CD4-positive, alpha-beta T cell treated with Interleukin-1 beta for 1 hour (primary cell): ENCODE results near the gene MYLK.

Source experiments
- DNase-seq, 2 donors: peaks; one replicate each; pipeline ENCODE4 v3.0.0-alpha.2; 2020 to 2022

Gene MYLK

GRCh38 chr3:123871946-123872345 is 12.2 kb downstream of the MYLK start:
- no peak for DNase-seq

GRCh38 chr3:123870033-123870432 is 14.1 kb downstream of the MYLK start:
- DNase-seq: no peak

- DNase-seq: no peak
Observed at GRCh38 chr3:123869165-123869564, 15.0 kb downstream of the MYLK start.

GRCh38 chr3:123864706-123865105 is 19.4 kb downstream of the MYLK start:
- DNase-seq: no peak

- no peak for DNase-seq
Observed at GRCh38 chr3:123862152-123862551, 22.0 kb downstream of the MYLK start.

GRCh38 chr3:123861081-123861836 is 22.9 kb downstream of the MYLK start:
- DNase-seq: no peak

- DNase-seq: no peak
Observed at GRCh38 chr3:123859177-123859576, 25.0 kb downstream of the MYLK start.

GRCh38 chr3:123854905-123855304 is 29.2 kb downstream of the MYLK start:
- no peak for DNase-seq

- DNase-seq: no peak
Observed at GRCh38 chr3:123853686-123854372, 30.3 kb downstream of the MYLK start.

- no peak for DNase-seq
Observed at GRCh38 chr3:123847209-123847608, 36.9 kb downstream of the MYLK start.

GRCh38 chr3:123843668-123844067 is 40.5 kb downstream of the MYLK start:
- no peak for DNase-seq

- no peak for DNase-seq
Observed at GRCh38 chr3:123842711-123843110, 41.4 kb downstream of the MYLK start.

GRCh38 chr3:123841476-123842238 is 42.5 kb downstream of the MYLK start:
- DNase-seq: no peak

- no peak for DNase-seq
Observed at GRCh38 chr3:123840961-123841360, 43.2 kb downstream of the MYLK start.

- no peak for DNase-seq
Observed at GRCh38 chr3:123837858-123838257, 46.3 kb downstream of the MYLK start.

- no peak for DNase-seq
Observed at GRCh38 chr3:123834631-123835030, 49.5 kb downstream of the MYLK start.

GRCh38 chr3:123833398-123833785 is 50.7 kb downstream of the MYLK start:
- no peak for DNase-seq

- no peak for DNase-seq
Observed at GRCh38 chr3:123832692-123833397, 51.3 kb downstream of the MYLK start.

- no peak for DNase-seq
Observed at GRCh38 chr3:123831420-123831819, 52.7 kb downstream of the MYLK start.

GRCh38 chr3:123821920-123822319 is 62.2 kb downstream of the MYLK start:
- no peak for DNase-seq

- no peak for DNase-seq
Observed at GRCh38 chr3:123819949-123820348, 64.2 kb downstream of the MYLK start.

- DNase-seq: no peak
Observed at GRCh38 chr3:123818921-123819429, 65.2 kb downstream of the MYLK start.
